Stimulated activated CD8-positive, alpha-beta memory T cell treated with anti-CD3 and anti-CD28 coated beads, Interleukin-12 subunit alpha, Interleukin-12 subunit beta, amount 100 ng/mL, for 24 hours (primary cell): Measurements from ENCODE around the gene SLC25A44.
"Not testable (repeated sequence)": the region's sequence is repeated elsewhere in the genome, so short reads cannot be mapped to it uniquely, and the experiment has no call there.

ENCODE experiments used
- DNase-seq: peaks from one replicate; pipeline ENCODE4 v3.0.0-alpha.2; 2020; ENCODE audit errors: extremely low read depth

SLC25A44 gene

DNA sequence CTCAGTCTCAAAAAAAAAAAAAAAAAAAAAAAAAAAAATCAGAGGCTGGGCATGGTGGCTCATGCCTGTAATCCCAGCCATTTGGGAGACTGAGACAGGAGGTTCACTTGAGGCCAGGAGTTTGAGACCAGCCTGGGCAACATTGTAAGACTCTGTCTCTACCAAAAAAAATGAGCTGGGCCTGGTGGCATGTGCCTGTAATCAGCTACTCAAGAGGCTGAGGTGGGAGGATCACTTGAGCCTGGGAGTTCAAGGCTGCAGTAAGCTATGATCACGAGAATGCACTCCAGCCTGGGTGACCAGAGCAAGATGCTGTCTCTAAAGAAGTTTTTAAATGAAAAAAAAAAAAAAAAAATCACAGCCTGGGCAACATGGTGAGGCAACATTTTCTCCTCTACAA is 30.2 kb upstream of the SLC25A44 start:
- no peak for DNase-seq

DNA sequence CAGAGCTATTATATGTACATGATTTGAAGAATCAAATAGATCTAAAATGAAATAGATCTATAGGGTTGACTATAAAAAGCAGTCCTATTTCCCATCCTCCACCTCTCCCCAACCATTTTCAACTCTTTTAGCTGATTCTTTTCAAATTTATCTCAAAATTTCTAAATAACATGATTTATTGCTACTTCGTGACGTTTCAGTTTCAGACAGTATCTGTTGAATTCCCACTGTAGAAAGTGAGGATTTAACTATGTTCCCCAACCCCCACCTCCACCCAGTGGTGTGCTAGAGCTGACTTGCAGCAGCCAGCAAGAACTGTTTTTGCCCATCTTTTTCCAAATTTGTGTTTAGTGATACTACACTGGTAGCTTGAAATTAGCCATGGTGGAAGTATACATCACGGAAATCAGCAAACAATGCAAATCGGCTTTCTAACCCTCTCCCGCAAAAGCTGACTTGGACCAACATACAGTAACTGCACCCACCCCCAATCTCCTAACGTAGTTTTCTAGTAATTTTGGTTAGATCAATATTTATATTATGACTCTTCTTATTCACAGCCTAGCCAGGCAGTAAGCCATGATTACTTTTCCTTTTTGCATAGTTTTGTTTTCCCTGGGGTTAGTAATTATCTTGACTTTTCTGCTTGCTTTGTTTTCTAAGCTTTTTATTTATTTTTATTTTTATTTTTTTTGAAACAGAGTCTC is 29.6 kb upstream of the SLC25A44 start:
- no peak for DNase-seq

DNA sequence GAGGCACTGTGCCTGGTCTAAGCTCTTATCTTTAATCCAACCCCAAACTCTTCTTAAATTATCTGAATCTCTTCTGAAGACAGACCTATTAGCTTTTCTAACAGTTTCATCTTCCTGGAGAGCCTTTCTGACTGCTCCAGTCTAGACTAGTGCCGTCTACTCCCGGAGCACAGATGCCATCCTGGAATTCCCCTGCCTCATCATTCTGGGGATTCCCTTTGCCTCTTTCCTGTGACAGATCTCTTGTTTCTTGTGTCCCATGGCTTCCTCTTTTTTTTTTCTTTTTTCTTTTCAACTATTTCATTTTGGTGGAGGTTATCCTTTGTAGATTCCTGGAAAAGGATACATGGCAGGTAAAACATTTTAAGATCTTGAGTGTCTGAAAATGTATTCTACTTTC is 28.8 kb upstream of the SLC25A44 start:
- no peak for DNase-seq

DNA sequence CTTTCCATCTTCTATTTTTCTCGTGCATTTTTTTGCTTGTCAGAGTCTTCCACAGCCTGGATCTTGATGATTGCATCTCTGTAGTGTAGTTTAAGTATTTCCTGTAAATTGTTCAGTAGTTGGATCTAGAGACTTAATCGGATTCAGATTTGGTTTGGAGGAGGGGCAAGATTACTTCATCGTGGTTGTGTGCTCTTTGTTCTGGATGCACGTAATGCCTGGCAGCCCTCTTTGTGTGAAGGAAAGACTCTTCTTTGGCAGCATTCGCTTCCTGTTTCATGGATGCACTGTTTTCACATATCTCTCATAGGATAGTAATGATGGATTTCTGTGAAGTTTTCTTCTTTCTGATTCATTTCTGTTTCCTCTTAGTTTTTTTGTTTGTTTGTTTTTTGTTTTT is 26.4 kb upstream of the SLC25A44 start:
- DNase-seq: no peak

- no peak for DNase-seq
Observed at GRCh38 chr1:156172696-156173470, 21.0 kb upstream of the SLC25A44 start.

GRCh38 chr1:156176610-156177210 is 17.2 kb upstream of the SLC25A44 start:
- DNase-seq: no peak

- DNase-seq: no peak
Observed at GRCh38 chr1:156177919-156178654, 15.8 kb upstream of the SLC25A44 start.

DNA sequence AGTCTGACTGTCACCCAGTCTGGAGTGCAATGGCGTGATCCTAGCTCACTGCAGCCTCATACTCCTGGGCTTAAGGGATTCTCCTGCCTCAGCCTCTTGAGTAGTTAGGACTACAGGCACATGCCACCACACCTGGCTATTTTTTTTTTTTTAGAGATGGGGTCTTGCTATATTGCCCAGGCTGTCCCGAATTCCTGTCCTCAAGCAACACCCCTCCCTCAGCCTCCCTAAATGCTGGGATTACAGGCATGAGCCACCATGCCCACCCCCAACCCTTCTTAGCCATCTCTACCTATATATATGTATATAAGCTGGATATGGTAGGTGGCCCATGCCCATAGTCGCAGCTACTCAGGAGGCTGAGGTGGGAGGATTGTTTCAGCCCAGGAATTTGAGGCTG is 13.4 kb upstream of the SLC25A44 start:
- no peak for DNase-seq

DNA sequence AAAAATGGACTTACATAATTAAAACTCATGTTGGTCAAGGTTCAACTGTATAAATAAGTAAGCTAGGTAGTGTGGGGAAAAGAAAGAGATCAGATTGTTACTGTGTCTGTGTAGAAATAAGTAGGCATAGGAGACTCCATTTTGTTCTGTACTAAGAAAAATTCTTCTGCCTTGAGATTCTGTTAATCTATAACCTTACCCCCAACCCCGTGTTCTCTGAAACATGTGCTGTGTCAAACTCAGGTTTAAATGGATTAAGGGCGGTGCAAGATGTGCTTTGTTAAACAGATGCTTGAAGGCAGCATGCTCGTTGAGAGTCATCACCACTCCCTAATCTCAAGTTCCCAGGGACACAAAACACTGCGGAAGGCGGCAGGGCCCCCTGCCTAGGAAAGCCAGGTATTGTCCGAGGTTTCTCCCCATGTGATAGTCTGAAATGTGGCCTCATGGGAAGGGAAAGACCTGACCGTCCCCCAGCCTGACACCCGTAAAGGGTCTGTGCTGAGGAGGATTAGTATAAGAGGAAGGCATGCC is 12.4 kb upstream of the SLC25A44 start:
- not testable (repeated sequence) for DNase-seq

- not testable (repeated sequence) for DNase-seq
Observed at GRCh38 chr1:156182010-156182779, 11.7 kb upstream of the SLC25A44 start.

DNA sequence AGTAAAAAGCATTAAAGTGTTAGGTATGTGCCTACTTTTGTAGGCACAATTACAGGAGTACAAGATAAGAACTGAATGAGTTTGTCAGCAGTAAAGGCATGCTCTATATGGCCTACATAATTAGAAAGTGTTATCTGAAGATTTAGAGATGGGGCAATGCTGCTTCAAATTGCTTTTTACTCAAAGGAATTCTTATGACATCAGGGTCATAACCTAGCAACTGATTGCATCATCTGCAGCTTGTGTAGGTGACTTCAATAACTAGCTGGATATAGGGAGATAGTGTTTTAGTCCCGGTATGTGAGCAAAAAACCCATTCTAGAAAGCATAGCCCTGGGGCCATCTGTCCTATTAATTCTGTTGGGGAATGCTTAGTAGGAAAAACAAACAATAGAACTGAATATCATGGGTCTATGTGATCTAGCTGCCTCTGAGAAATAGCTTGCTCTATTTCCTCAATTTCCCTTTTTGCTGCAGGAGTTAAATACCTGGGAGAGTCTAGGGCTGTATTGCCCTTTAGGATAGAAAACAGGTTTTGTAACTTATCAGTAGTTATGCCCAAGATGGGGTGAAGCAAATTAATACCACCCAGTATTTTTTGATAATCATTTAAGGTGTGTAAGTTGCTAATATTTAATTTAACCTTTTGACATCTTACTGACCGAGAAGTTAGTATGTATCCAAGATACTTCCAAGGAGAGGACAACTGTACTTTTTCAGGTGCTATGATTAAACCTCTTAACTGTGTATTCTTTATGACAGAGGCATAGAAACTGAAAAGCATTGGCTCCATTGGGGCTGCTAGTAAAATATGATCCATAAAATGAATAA is 7.3 kb upstream of the SLC25A44 start:
- DNase-seq: not testable (repeated sequence)

DNA sequence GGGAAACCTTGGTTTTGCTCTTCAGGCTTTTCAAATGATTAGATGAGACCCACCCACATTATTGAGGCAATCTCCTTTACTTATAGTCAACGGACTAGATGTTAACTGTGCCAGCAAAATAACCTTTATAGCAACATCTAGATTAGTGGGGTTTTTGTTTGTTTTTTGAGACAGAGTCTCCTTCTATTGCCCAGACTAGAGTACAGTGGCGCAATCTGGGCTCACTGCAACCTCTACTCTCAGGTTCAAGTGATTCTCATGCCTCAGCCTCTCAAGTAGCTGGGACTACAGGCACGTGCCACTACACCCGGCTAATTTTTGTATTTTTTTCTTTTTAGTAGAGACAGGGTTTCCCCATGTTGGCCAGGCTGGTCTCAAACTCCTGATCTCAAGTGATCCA is 3.6 kb upstream of the SLC25A44 start:
- DNase-seq: not testable (repeated sequence)

- no peak for DNase-seq
Observed at GRCh38 chr1:156191292-156191964, 2.5 kb upstream of the SLC25A44 start.

DNA sequence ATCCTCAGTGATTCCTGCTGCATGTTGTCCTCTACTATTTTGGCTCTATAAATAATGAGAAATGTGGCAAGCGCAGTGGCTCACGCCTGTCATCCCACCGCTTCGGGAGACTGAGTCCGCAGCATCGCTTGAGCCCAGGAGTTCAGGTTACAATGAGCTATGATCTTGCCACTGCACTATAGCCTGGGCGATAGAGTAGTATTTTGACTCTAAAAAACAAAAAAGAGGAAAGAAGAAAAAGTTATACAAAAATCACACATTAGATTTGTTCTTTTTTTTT is 756 bp upstream of the SLC25A44 start:
- no peak for DNase-seq

DNA sequence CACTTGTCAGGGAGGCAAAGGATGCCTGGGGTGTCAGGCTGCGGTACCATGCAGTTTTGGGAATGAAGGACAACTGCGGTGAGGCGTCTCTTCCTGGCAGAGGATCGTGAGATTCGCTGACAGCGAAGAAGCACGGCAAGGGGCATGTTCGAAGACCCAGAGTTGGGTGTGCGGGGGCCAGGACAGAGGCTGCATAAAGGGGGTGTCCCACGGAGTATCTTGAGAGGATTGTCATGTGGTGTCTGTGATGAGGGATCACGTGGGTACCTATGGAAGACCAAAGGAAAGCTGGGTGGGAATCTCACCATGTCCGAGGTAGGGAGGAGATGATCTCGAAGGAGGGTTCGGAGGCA is 372 bp downstream of the SLC25A44 start:
- no peak for DNase-seq

DNA sequence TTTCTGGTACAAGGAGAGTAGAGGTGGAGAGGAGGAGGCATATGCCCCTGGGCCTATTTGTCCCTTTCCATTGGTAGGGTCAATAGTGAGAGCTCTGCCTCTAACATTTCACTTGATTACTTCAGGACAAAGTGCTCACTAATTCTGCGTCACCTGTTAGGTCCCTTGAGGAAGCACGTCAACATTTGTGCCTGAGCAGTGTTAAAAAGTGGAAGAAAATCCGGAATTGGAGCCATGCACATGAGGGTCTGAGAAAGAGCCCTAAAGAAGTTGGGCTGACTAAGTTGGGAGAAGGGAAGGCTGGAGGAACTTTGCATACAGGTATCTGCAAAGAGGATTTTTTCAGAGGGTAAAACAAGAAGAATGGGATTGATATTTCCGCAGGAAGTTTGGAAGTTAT is 1.9 kb downstream of the SLC25A44 start:
- DNase-seq: no peak

DNA sequence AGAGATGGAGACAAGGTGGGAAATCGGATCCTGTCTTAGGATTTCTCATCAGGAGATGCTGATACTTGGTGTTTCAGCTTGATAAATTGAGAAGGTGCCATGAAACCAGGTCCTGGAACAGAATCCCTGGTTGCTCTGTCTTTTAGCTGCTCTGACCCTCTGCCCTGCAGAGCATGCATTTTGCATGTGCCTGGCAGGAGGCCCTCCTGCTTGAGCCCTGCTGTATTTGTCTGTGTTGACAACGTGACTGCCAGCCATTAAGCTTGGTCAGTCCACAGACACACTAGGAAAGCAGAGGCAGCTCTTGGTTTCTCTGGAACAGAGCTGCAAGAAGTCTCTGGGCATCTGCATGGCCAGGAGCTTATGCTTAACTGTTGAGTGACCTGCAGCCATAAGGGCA is 2.5 kb downstream of the SLC25A44 start:
- no peak for DNase-seq

DNA sequence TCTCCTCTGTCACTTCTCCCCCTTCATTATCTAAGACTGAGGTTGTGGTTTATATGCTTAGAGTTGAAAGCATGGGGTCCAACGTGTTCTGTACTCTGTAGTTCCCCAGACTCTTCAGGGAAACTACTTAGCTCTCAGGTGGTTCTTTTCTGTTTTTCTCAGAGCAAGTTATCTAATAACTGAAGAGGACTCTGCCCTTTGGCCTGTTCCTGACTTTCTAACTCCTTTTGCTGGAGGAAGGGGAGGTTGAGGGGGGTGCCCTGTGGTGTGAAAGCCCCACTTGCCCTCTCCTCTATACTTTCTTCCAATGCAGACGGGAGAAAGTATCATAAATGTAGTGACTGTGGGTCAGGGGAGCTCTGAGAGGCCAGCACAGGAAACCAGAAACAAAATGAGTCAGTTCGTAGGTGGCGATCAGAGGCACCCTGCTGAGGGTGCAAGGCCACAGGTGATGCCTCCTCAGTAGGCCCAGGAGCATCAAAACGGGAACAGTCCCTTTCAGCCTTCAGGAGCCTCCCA is 5.0 kb downstream of the SLC25A44 start:
- DNase-seq: no peak

- DNase-seq: no peak
Observed at GRCh38 chr1:156200044-156200443, 6.1 kb downstream of the SLC25A44 start.

DNA sequence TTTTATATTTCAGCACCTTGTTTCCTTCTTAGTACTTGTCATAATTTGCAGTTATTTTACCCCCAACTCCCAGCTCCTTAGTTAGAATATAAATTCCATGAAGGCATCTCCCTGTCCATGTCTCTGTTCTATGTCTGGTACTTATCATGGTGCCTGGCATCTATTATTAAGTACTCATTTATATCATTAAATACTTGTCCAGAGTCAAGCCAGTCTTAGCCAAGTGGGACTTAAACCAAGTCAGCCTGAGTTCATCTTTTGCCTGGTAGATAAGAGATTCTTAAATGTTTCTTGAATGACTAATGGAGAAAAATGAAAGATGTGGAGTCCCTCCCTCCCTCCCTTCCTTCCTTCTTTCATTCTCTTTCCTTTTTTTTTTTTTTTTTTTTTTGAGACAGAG is 9.4 kb downstream of the SLC25A44 start:
- DNase-seq: no peak
